Muscle of arm (tissue), 12 donors: Measurements from ENCODE around the gene TTLL4. TPM values are rescaled to one million over a fixed set of nuclear protein-coding genes. Genes with fewer than 3 reads are reported as not detected.
"Not testable (repeated sequence)": the region's sequence is repeated elsewhere in the genome, so short reads cannot be mapped to it uniquely, and the experiment has no call there.

Experiments used
- DNase-seq: peaks from one replicate; pipeline ENCODE4 v3.0.0-alpha.2; 2013
- polyA plus RNA-seq, 12 donors: library from polyadenylated mRNA; unstranded; fragments of 120-200 nt; gene quantifications; one replicate each; pipeline ENCODE4 v1.2.1, GENCODE V29; 2013; ENCODE audit not compliant: insufficient read length in 12 of 12

TTLL4 gene
- polyA plus RNA-seq, 12 donors = 17.1 to 71.2 (median 30.0) TPM; not detected in 1

- no peak for DNase-seq
These were observed 32.4 kb downstream of the TTLL4 start for GRCh38 chr2:218743068-218743467.

GRCh38 chr2:218744615-218745014 is 34.0 kb downstream of the TTLL4 start:
- no peak for DNase-seq

GRCh38 chr2:218745160-218745558 is 34.5 kb downstream of the TTLL4 start:
- no peak for DNase-seq

GRCh38 chr2:218745559-218746469 is 35.2 kb downstream of the TTLL4 start:
- peak; percentile 74 for DNase-seq

GRCh38 chr2:218746470-218746795 is 35.8 kb downstream of the TTLL4 start:
- no peak for DNase-seq

GRCh38 chr2:218746960-218747359 is 36.3 kb downstream of the TTLL4 start:
- no peak for DNase-seq

GRCh38 chr2:218748741-218749441 is 38.3 kb downstream of the TTLL4 start:
- no peak for DNase-seq

GRCh38 chr2:218754201-218754600 is 43.6 kb downstream of the TTLL4 start:
- no peak for DNase-seq

- no peak for DNase-seq
These were observed 44.1 kb downstream of the TTLL4 start for GRCh38 chr2:218754781-218755180.

GRCh38 chr2:218755198-218755566 is 44.5 kb downstream of the TTLL4 start:
- no peak for DNase-seq

GRCh38 chr2:218755567-218756404 is 45.2 kb downstream of the TTLL4 start:
- DNase-seq = no peak

GRCh38 chr2:218756599-218757377 is 46.2 kb downstream of the TTLL4 start:
- DNase-seq = no peak

- DNase-seq = no peak
These were observed 51.2 kb downstream of the TTLL4 start for GRCh38 chr2:218761795-218762194.

GRCh38 chr2:218772759-218773158 is 62.1 kb downstream of the TTLL4 start:
- DNase-seq = not testable (repeated sequence)

- no peak for DNase-seq
These were observed 63.2 kb downstream of the TTLL4 start for GRCh38 chr2:218773881-218774280.

GRCh38 chr2:218776488-218776887 is 65.9 kb downstream of the TTLL4 start:
- DNase-seq = no peak

GRCh38 chr2:218777276-218777990 is 66.8 kb downstream of the TTLL4 start:
- DNase-seq = no peak

GRCh38 chr2:218780046-218780445 is 69.4 kb downstream of the TTLL4 start:
- no peak for DNase-seq

GRCh38 chr2:218780851-218781690 is 70.4 kb downstream of the TTLL4 start:
- peak; percentile 9 for DNase-seq
